Measurements from ENCODE around the gene CCDC116.
A peak's percentile ranks its signal among the peaks of the same experiment; 100 is the strongest.

CCDC116 gene

GRCh38 chr22:21663738-21664137 is 31.2 kb downstream of the CCDC116 start:
- DNase-seq (ENCODE audit: low spot score): no peak
- TF ChIP-seq CTCF (IDR thresholded peaks at IDR 0.05; ENCODE audit: extremely low read depth, missing control alignments): no peak

- DNase-seq (ENCODE audit: low spot score): no peak
- no peak for TF ChIP-seq CTCF (IDR thresholded peaks at IDR 0.05; ENCODE audit: extremely low read depth, missing control alignments)
These were observed 32.7 kb downstream of the CCDC116 start for GRCh38 chr22:21665047-21665851.

- no peak for DNase-seq (ENCODE audit: low spot score)
These were observed 34.2 kb downstream of the CCDC116 start for GRCh38 chr22:21666786-21667185.

GRCh38 chr22:21669026-21669425 is 36.5 kb downstream of the CCDC116 start:
- DNase-seq (ENCODE audit: low spot score): no peak
- TF ChIP-seq CTCF (IDR thresholded peaks at IDR 0.05; ENCODE audit: extremely low read depth, missing control alignments): no peak

More at GRCh38 chr22:21666786-21667185, 34.2 kb downstream of the CCDC116 start:
- no peak for TF ChIP-seq CTCF (IDR thresholded peaks at IDR 0.05; ENCODE audit: extremely low read depth, missing control alignments)

- TF ChIP-seq CTCF (IDR thresholded peaks at IDR 0.05; ENCODE audit: extremely low read depth, missing control alignments): no peak
These were observed 39.6 kb downstream of the CCDC116 start for GRCh38 chr22:21672107-21672629.

GRCh38 chr22:21673534-21674321 is 41.2 kb downstream of the CCDC116 start:
- DNase-seq (ENCODE audit: low spot score): no peak

More at GRCh38 chr22:21672107-21672629, 39.6 kb downstream of the CCDC116 start:
- peak; percentile 24 for DNase-seq (ENCODE audit: low spot score)

More at GRCh38 chr22:21673534-21674321, 41.2 kb downstream of the CCDC116 start:
- TF ChIP-seq CTCF (IDR thresholded peaks at IDR 0.05; ENCODE audit: extremely low read depth, missing control alignments): no peak

All from GM20000 (cell line).